Lower leg skin (tissue), 3 donors: ENCODE measurements around the gene ADCY1.

Experiments
- POLR2A ChIP-seq, 2 donors: fragments of 450-650 bp; IDR thresholded peaks; one replicate each; pipeline ENCODE4 v1.6.1; 2016 to 2017; ENCODE audit warnings: antibody characterized with exemption in 2 of 2, mild to moderate bottlenecking in 1 of 2, moderate library complexity in 1 of 2
- TF ChIP-seq, protein P1 (sequence below), 3 donors: fragments of 450-650 bp; IDR thresholded peaks; one replicate each; pipeline ENCODE4 v1.5.1; 2016; ENCODE audit warnings: antibody characterized with exemption in 3 of 3, mild to moderate bottlenecking in 3 of 3, moderate library complexity in 2 of 3

GRCh38 chr7:45690762-45691150 lies 116.6 kb downstream of the ADCY1 start:
- TF ChIP-seq, protein P1, sequence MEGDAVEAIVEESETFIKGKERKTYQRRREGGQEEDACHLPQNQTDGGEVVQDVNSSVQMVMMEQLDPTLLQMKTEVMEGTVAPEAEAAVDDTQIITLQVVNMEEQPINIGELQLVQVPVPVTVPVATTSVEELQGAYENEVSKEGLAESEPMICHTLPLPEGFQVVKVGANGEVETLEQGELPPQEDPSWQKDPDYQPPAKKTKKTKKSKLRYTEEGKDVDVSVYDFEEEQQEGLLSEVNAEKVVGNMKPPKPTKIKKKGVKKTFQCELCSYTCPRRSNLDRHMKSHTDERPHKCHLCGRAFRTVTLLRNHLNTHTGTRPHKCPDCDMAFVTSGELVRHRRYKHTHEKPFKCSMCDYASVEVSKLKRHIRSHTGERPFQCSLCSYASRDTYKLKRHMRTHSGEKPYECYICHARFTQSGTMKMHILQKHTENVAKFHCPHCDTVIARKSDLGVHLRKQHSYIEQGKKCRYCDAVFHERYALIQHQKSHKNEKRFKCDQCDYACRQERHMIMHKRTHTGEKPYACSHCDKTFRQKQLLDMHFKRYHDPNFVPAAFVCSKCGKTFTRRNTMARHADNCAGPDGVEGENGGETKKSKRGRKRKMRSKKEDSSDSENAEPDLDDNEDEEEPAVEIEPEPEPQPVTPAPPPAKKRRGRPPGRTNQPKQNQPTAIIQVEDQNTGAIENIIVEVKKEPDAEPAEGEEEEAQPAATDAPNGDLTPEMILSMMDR (IDR thresholded peaks at IDR 0.05), result no peak
- TF ChIP-seq POLR2A (IDR thresholded peaks at IDR 0.05), result no peak
